ENCODE measurements around the gene PRDX2. TPM values are rescaled to one million over a fixed set of nuclear protein-coding genes. Genes with fewer than 3 reads are reported as not detected.

The PRDX2 gene
- total and polyA plus RNA-seq, 10 of the 15 experiments (the other 5 are each of a cell fraction or from before 2014, with no cell fraction given), result 93.0 to 812 (median 344) TPM

- no peak for TF ChIP-seq E2F4 (IDR thresholded peaks at IDR 0.05; ENCODE audit: low read depth, low read length)
- no peak; the same call in 1 of the 2 replicates for TF ChIP-seq DPF2 (IDR thresholded peaks at IDR 0.05)
- TF ChIP-seq HDGF (IDR thresholded peaks at IDR 0.05), result peak; percentile 15; the same call in 1 of the 2 replicates
- TF ChIP-seq POLR2AphosphoS5 (IDR thresholded peaks at IDR 0.05; ENCODE audit: low read length), result peak; percentile 29; the same call in 1 of the 2 replicates
- TF ChIP-seq, protein P1, sequence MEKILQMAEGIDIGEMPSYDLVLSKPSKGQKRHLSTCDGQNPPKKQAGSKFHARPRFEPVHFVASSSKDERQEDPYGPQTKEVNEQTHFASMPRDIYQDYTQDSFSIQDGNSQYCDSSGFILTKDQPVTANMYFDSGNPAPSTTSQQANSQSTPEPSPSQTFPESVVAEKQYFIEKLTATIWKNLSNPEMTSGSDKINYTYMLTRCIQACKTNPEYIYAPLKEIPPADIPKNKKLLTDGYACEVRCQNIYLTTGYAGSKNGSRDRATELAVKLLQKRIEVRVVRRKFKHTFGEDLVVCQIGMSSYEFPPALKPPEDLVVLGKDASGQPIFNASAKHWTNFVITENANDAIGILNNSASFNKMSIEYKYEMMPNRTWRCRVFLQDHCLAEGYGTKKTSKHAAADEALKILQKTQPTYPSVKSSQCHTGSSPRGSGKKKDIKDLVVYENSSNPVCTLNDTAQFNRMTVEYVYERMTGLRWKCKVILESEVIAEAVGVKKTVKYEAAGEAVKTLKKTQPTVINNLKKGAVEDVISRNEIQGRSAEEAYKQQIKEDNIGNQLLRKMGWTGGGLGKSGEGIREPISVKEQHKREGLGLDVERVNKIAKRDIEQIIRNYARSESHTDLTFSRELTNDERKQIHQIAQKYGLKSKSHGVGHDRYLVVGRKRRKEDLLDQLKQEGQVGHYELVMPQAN (conservative IDR thresholded peaks at IDR 0.05), result 0 out of 2 replicates have a peak, but pooled peaks have one; percentile 33
- TF ChIP-seq SMARCA5 (IDR thresholded peaks at IDR 0.05), result peak; percentile 83
- peak; percentile 76; the same call in 1 of the 2 replicates for TF ChIP-seq LARP7 (IDR thresholded peaks at IDR 0.05)
- no peak for DNase-seq (ENCODE audit: low read depth, low spot score)
- RAD21 ChIA-PET (ENCODE audit: unreplicated experiment), result interaction anchor here (0.7 to 4.5 kb wide), 4 partner anchors 8 to 60 kb away, joined by 3 to 49 read pairs (median 3); no protein-coding TSS in a partner anchor
- Histone ChIP-seq H3K4me1 (ENCODE audit: control insufficient read depth, insufficient read depth, low read length) (peaks cover 60% of the 10 kb centered on the region), H3K9ac (ENCODE audit: control insufficient read depth, insufficient read depth, low read length) (peak overlapping the region; percentile 97), H2AFZ (ENCODE audit: control insufficient read depth, low read depth, low read length) (no peak overlapping the region), H3K27ac (ENCODE audit: control insufficient read depth, insufficient read depth) (peak overlapping the region; percentile 99), H4K20me1 (ENCODE audit: control insufficient read depth, insufficient read depth) (no peaks in the 10 kb centered on the region), H3K4me2 (ENCODE audit: control insufficient read depth, insufficient read depth) (peak overlapping the region; percentile 97), H3K9me3 (replicated peaks; ENCODE audit: control insufficient read depth, insufficient read depth, low read length) (no peaks in the 10 kb centered on the region), H3K79me2 (ENCODE audit: control insufficient read depth, insufficient read depth, low read length) (peaks cover 37% of the 10 kb centered on the region), H3K4me3 (peak overlapping the region; percentile 90), H3K27me3 (replicated peaks in 1 of 2; ENCODE audit: control insufficient read depth in 2 of 2, insufficient read depth in 2 of 2, low read length in 1 of 2) (no peaks in the 10 kb centered on the region), H3K36me3 (ENCODE audit: control insufficient read depth in 2 of 2, insufficient read depth in 2 of 2, low read length in 1 of 2) (no peaks in the 10 kb centered on the region)
- 13% methylated on average over 4 of the region's 4 CpGs for WGBS (ENCODE audit: insufficient coverage, insufficient replicate concordance, low lambda C conversion rate, missing lambda C conversion rate)
- SMC1A ChIA-PET (ENCODE audit: uncharacterized antibody, unreplicated experiment), result interaction anchor here (1.4 to 4.1 kb wide), 4 partner anchors 8 to 28 kb away, joined by 3 to 28 read pairs (median 4); no protein-coding TSS in a partner anchor
- CTCF ChIA-PET, result interaction anchor here (1.3 to 4.2 kb wide), 4 partner anchors 8 to 22 kb away, joined by 3 to 44 read pairs (median 15); no protein-coding TSS in a partner anchor
- POLR2A ChIA-PET, result interaction anchor here (0.5 to 3.4 kb wide), 7 partner anchors 8 to 367 kb away, joined by 4 to 66 read pairs (median 5); no protein-coding TSS in a partner anchor
- no TSS peak for BruUV-seq (replicated peaks)
- intact Hi-C loops (cut with micrococcal nuclease; ENCODE audit: unreplicated experiment) (loop anchor here (5.0 to 10.0 kb wide), 2 partner anchors 149 to 1693 kb away; partner anchors contain the start of gene CALR), in situ Hi-C loops (cut with MboI) (no loop called here)
- FAIRE-seq, result no peak
- ATAC-seq, result no peak
Measured at GRCh38 chr19:12788042-12788681, 13.4 kb downstream of the PRDX2 start.

All from GM12878 (cell line).